ENCODE measurements around the gene CAPZB. TPM values are rescaled to one million over a fixed set of nuclear protein-coding genes. Genes with fewer than 3 reads are reported as not detected.

CAPZB gene
- polyA plus RNA-seq, 1 of the 3 experiments (the other 2 are of a cell fraction) = 122 TPM

DNA sequence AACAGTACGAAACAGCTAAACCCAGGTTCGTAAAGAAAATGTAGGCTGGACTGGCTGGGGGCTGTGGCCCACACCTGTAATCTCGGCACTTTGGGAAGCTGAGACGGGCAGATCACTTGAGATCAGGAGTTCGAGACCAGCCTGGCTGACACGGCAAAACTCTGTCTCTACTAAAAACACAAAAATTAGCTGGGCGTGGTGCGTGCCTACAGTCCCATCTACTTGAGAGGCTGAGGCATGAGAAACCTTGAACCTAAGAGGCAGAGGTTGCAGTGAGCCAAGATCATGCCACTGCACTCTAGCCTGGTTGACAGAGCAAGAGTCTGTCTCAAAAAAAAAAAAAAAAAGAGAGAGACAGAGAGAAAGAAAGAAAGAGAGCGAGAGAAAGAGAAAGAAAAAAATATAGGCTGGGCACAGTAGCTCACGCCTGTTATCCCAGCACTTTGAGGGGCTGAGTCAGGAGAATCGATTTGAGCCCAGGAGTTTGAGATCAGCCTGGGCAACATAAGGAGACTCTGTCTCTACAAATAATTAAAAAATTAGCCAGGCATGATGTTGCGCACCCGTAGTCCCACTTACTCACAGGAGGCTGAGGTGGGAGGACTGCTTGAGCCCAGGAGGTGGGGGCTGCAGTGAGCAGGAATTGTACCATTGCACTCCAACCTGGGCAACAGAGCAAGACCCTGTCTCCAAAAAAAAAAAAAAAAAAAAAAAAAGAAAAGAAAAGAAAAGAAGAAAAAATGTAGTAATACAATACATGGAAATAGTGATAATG, 35.7 kb downstream of the CAPZB start:
- no peak for DNase-seq
- H3K4me3 ChIP-seq (ENCODE audit: low read depth in 2 of 2, low read length in 1 of 2) = peak overlapping the region in 1 of 2 experiments; percentile 48; a peak in 2 of 4 replicates
- H3K4me2 ChIP-seq = peak overlapping the region; percentile 92
- peaks cover 78% of the 10 kb centered on the region for H3K79me2 ChIP-seq (ENCODE audit: insufficient read depth)
- H2AFZ ChIP-seq (ENCODE audit: low read depth) = no peak overlapping the region
- H3K27ac ChIP-seq (ENCODE audit: low read depth in 2 of 2, low read length in 1 of 2) = peak overlapping the region; percentile 96 to 99
- peaks cover 47% of the 10 kb centered on the region for H3F3A ChIP-seq (replicated peaks; ENCODE audit: insufficient read depth)
- no peaks in the 10 kb centered on the region for H3K9me3 ChIP-seq
- TF ChIP-seq, protein P1, sequence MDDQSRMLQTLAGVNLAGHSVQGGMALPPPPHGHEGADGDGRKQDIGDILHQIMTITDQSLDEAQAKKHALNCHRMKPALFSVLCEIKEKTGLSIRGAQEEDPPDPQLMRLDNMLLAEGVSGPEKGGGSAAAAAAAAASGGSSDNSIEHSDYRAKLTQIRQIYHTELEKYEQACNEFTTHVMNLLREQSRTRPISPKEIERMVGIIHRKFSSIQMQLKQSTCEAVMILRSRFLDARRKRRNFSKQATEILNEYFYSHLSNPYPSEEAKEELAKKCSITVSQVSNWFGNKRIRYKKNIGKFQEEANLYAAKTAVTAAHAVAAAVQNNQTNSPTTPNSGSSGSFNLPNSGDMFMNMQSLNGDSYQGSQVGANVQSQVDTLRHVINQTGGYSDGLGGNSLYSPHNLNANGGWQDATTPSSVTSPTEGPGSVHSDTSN (IDR thresholded peaks at IDR 0.05) = no peak
- TF ChIP-seq, protein P2, sequence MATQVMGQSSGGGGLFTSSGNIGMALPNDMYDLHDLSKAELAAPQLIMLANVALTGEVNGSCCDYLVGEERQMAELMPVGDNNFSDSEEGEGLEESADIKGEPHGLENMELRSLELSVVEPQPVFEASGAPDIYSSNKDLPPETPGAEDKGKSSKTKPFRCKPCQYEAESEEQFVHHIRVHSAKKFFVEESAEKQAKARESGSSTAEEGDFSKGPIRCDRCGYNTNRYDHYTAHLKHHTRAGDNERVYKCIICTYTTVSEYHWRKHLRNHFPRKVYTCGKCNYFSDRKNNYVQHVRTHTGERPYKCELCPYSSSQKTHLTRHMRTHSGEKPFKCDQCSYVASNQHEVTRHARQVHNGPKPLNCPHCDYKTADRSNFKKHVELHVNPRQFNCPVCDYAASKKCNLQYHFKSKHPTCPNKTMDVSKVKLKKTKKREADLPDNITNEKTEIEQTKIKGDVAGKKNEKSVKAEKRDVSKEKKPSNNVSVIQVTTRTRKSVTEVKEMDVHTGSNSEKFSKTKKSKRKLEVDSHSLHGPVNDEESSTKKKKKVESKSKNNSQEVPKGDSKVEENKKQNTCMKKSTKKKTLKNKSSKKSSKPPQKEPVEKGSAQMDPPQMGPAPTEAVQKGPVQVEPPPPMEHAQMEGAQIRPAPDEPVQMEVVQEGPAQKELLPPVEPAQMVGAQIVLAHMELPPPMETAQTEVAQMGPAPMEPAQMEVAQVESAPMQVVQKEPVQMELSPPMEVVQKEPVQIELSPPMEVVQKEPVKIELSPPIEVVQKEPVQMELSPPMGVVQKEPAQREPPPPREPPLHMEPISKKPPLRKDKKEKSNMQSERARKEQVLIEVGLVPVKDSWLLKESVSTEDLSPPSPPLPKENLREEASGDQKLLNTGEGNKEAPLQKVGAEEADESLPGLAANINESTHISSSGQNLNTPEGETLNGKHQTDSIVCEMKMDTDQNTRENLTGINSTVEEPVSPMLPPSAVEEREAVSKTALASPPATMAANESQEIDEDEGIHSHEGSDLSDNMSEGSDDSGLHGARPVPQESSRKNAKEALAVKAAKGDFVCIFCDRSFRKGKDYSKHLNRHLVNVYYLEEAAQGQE (IDR thresholded peaks at IDR 0.05; ENCODE audit: low read depth, low read length) = no peak
- TF ChIP-seq, protein P3, sequence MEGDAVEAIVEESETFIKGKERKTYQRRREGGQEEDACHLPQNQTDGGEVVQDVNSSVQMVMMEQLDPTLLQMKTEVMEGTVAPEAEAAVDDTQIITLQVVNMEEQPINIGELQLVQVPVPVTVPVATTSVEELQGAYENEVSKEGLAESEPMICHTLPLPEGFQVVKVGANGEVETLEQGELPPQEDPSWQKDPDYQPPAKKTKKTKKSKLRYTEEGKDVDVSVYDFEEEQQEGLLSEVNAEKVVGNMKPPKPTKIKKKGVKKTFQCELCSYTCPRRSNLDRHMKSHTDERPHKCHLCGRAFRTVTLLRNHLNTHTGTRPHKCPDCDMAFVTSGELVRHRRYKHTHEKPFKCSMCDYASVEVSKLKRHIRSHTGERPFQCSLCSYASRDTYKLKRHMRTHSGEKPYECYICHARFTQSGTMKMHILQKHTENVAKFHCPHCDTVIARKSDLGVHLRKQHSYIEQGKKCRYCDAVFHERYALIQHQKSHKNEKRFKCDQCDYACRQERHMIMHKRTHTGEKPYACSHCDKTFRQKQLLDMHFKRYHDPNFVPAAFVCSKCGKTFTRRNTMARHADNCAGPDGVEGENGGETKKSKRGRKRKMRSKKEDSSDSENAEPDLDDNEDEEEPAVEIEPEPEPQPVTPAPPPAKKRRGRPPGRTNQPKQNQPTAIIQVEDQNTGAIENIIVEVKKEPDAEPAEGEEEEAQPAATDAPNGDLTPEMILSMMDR (IDR thresholded peaks at IDR 0.05) = no peak
- TF ChIP-seq RXRA (IDR thresholded peaks at IDR 0.05; ENCODE audit: borderline replicate concordance, low read depth) (no peak), ELF1 (IDR thresholded peaks at IDR 0.05) (no peak), GABPA (IDR thresholded peaks at IDR 0.05; ENCODE audit: low read depth) (no peak), JUND (IDR thresholded peaks at IDR 0.05) (no peak), TEAD4 (IDR thresholded peaks at IDR 0.05; ENCODE audit: borderline replicate concordance, insufficient read depth) (no peak), RFX5 (IDR thresholded peaks at IDR 0.05; ENCODE audit: low read length) (no peak), GATA2 (CRISPR knock-in tag; IDR thresholded peaks at IDR 0.05) (no peak), EP300 (IDR thresholded peaks at IDR 0.05; ENCODE audit: borderline replicate concordance in 1 of 2, low read depth in 1 of 2, low read length in 1 of 2) (no peak), NFIC (IDR thresholded peaks at IDR 0.05; ENCODE audit: borderline replicate concordance) (no peak), SIN3A (IDR thresholded peaks at IDR 0.05; ENCODE audit: borderline replicate concordance, low read depth, low read length) (no peak), YY1 (IDR thresholded peaks at IDR 0.05; ENCODE audit: low read depth) (no peak), FOSL2 (IDR thresholded peaks at IDR 0.05; ENCODE audit: borderline replicate concordance, low read depth) (no peak), MEF2A (IDR thresholded peaks at IDR 0.05; ENCODE audit: borderline replicate concordance, low read depth) (no peak), FOXM1 (IDR thresholded peaks at IDR 0.05; ENCODE audit: low read depth) (no peak)
- TF ChIP-seq, protein P4, sequence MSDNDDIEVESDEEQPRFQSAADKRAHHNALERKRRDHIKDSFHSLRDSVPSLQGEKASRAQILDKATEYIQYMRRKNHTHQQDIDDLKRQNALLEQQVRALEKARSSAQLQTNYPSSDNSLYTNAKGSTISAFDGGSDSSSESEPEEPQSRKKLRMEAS (IDR thresholded peaks at IDR 0.05; ENCODE audit: low read depth) = no peak
- TF ChIP-seq, protein P5, sequence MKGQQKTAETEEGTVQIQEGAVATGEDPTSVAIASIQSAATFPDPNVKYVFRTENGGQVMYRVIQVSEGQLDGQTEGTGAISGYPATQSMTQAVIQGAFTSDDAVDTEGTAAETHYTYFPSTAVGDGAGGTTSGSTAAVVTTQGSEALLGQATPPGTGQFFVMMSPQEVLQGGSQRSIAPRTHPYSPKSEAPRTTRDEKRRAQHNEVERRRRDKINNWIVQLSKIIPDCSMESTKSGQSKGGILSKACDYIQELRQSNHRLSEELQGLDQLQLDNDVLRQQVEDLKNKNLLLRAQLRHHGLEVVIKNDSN (IDR thresholded peaks at IDR 0.05; ENCODE audit: borderline replicate concordance, low read depth) = no peak
- TF ChIP-seq, protein P6, sequence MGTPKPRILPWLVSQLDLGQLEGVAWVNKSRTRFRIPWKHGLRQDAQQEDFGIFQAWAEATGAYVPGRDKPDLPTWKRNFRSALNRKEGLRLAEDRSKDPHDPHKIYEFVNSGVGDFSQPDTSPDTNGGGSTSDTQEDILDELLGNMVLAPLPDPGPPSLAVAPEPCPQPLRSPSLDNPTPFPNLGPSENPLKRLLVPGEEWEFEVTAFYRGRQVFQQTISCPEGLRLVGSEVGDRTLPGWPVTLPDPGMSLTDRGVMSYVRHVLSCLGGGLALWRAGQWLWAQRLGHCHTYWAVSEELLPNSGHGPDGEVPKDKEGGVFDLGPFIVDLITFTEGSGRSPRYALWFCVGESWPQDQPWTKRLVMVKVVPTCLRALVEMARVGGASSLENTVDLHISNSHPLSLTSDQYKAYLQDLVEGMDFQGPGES (IDR thresholded peaks at IDR 0.05; ENCODE audit: low read depth, low read length) = no peak
- no peaks in the 10 kb centered on the region for H3K9me2 ChIP-seq
- peaks cover 63 to 88% of the 10 kb centered on the region in 2 experiments for H3K4me1 ChIP-seq (ENCODE audit: control insufficient read depth in 1 of 2, insufficient read depth in 2 of 2, low read depth in 1 of 2, low read length in 1 of 2)
- CTCF ChIA-PET = interaction anchor here (0.7 to 2.3 kb wide), 10 partner anchors 9 to 210 kb away, joined by 3 to 11 read pairs (median 3); no protein-coding TSS in a partner anchor
- no peak overlapping the region for H3K9ac ChIP-seq
- WGBS (ENCODE audit: low lambda C conversion rate) = 58% methylated on average over 13 of the region's 13 CpGs
- H3K36me3 ChIP-seq (replicated peaks in 1 of 2; ENCODE audit: control insufficient read depth in 1 of 2, insufficient read depth in 2 of 2, low read length in 1 of 2) = no peaks in the 10 kb centered on the region
- peaks cover 97% of the 10 kb centered on the region for H4K20me1 ChIP-seq (ENCODE audit: insufficient read depth)
- H3K27me3 ChIP-seq (ENCODE audit: insufficient read depth) = no peaks in the 10 kb centered on the region
- POLR2A ChIA-PET = interaction anchor here (0.7 to 1.9 kb wide), 3 partner anchors 12 to 196 kb away, joined by 3 to 9 read pairs (median 3); no protein-coding TSS in a partner anchor

All from SK-N-SH (cell line).